ENCODE measurements around the gene KCNE5. TPM values are rescaled to one million over a fixed set of nuclear protein-coding genes. Genes with fewer than 3 reads are reported as not detected.
"Not testable (repeated sequence)": the region's sequence is repeated elsewhere in the genome, so short reads cannot be mapped to it uniquely, and the experiment has no call there.

KCNE5 gene
- total RNA-seq, 4 donors from 2014 or later: not detected

DNA sequence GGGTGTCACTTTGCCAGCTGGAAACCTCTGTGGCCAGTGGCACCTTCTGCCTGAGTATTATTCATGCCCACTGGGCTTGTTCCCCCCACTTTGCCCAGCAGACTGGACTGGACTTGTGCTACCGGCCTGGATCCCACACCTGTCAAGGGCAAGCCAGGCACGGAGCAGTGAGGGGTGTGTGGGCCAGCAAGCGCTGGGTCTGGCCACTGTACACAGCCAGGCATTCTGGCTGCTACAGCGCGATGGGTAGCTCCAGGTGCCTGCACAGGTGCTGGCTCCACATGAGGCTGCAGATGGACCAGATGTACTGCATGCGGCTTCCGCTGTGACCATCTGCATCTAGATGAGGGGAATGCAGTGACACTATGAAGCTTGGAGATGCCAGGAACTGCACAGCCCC is 39.5 kb downstream of the KCNE5 start:
- Histone ChIP-seq H3K4me3 (no peak overlapping the region), H3K9me3 (no peaks in the 10 kb centered on the region), H3K4me1 (no peaks in the 10 kb centered on the region), H3K36me3 (no peaks in the 10 kb centered on the region), H3K27me3 (no peaks in the 10 kb centered on the region), H3K27ac (no peak overlapping the region)
- TF ChIP-seq, protein P1, sequence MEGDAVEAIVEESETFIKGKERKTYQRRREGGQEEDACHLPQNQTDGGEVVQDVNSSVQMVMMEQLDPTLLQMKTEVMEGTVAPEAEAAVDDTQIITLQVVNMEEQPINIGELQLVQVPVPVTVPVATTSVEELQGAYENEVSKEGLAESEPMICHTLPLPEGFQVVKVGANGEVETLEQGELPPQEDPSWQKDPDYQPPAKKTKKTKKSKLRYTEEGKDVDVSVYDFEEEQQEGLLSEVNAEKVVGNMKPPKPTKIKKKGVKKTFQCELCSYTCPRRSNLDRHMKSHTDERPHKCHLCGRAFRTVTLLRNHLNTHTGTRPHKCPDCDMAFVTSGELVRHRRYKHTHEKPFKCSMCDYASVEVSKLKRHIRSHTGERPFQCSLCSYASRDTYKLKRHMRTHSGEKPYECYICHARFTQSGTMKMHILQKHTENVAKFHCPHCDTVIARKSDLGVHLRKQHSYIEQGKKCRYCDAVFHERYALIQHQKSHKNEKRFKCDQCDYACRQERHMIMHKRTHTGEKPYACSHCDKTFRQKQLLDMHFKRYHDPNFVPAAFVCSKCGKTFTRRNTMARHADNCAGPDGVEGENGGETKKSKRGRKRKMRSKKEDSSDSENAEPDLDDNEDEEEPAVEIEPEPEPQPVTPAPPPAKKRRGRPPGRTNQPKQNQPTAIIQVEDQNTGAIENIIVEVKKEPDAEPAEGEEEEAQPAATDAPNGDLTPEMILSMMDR (IDR thresholded peaks at IDR 0.05): no peak
- no peak for TF ChIP-seq POLR2A (IDR thresholded peaks at IDR 0.05)
- DNase-seq: no peak

DNA sequence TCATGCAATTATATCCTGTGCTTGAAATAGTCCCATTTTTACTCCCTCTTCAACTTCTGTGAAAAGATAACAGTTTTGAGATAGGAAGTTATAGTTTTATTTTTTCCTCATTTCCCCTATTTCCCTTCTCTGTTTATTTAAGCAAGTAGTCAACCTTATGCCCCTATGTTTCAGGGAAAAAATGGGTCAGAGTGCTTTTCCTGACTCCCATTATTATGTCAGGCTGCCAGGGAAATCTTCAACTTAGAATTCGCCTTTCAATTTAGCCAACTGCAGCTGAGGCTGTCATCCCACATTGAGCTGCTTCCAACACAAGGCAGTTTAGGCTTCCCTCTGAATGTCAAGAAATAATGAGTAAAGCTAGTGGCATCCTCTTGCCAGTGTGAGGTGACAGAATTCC is 46.1 kb downstream of the KCNE5 start:
- TF ChIP-seq, protein P1 (IDR thresholded peaks at IDR 0.05): no peak
- no peak for TF ChIP-seq POLR2A (IDR thresholded peaks at IDR 0.05)
- Histone ChIP-seq H3K4me1 (no peaks in the 10 kb centered on the region), H3K4me3 (no peak overlapping the region), H3K27ac (no peak overlapping the region), H3K27me3 (no peaks in the 10 kb centered on the region), H3K9me3 (no peaks in the 10 kb centered on the region), H3K36me3 (no peaks in the 10 kb centered on the region)
- DNase-seq: no peak

DNA sequence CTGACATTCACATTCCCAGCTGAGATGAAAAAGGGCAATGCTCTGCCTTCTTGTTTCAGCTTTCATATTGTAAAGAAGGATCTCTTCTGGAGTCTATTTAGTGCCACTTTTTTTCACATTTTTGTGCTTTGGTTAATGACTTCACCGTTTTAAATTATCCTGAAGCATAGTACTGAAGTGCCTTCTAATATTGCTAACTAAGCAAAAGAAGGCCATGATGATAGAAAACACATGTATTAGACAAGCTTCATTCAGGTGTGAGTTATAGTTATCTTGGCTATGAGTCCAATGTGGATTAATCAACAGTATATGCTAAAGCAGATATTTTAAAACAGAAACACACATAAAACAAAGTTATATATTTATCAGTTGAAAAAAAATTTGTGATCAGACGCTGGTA is 47.9 kb downstream of the KCNE5 start:
- no peaks in the 10 kb centered on the region for H3K9me3 ChIP-seq
- no peaks in the 10 kb centered on the region for H3K27me3 ChIP-seq
- no peaks in the 10 kb centered on the region for H3K36me3 ChIP-seq
- no peak for TF ChIP-seq POLR2A (IDR thresholded peaks at IDR 0.05)
- TF ChIP-seq, protein P1 (IDR thresholded peaks at IDR 0.05): no peak
- DNase-seq: no peak
- no peak overlapping the region for H3K4me3 ChIP-seq
- H3K27ac ChIP-seq: no peak overlapping the region
- no peaks in the 10 kb centered on the region for H3K4me1 ChIP-seq

DNA sequence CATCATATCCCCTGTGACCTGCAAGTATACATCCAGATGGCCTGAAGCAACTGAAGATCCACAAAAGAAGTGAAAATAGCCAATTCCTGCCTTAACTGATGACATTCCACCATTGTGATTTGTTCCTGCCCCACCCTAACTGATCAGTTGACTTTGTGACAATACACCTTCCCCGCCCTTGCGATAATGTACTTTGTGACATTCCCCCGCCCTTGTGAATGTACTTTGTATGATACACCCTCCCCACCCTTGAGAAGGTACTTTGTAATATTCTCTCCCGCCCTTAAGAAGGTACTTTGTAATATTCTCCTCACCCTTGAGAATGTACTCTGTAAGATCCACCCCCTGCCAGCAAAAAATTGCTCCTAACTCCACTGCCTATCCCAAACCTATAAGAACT is 48.9 kb downstream of the KCNE5 start:
- H3K27ac ChIP-seq, DNase-seq, H3K36me3 ChIP-seq, H3K4me3 ChIP-seq, H3K9me3 ChIP-seq, H3K27me3 ChIP-seq, H3K4me1 ChIP-seq: not testable (repeated sequence)

Small RNAs within 50 kb of the gene (small RNA-seq; reads per million reads assigned to genes)
- 0 reads per million in 2 donors for gene AL118496.2

Other genes starting within 250 kb of the KCNE5 start
- gene GUCY2F, start 143.1 kb downstream of the KCNE5 start, total RNA-seq: not detected
- gene NXT2, start 88.3 kb downstream of the KCNE5 start, total RNA-seq: 10 to 100 TPM in 2 of 4 donors, 1 to 10 TPM in 2; 4.0 to 13.2 (median 8.0) TPM
- gene ACSL4, start 108.1 kb upstream of the KCNE5 start, total RNA-seq: 10 to 100 TPM; 12.4 to 32.2 (median 17.6) TPM

Data from Peyer's patch (tissue), 4 donors.